Measurements from ENCODE around the gene SPRR2F.

Gene SPRR2F

GRCh38 chr1:153087652-153088051 is 25.7 kb downstream of the SPRR2F start:
- in situ Hi-C loops (cut with HindIII; ENCODE audit: low sequenced_read_pairs): no loop called here
- DNase-seq (ENCODE audit: low read depth): no peak
- no peak overlapping the region for H3K4me3 ChIP-seq (ENCODE audit: low read depth, low read length)
- TF ChIP-seq CTCF (IDR thresholded peaks at IDR 0.05; ENCODE audit: low read depth, low read length, missing control alignments): no peak

- in situ Hi-C loops (cut with HindIII; ENCODE audit: low sequenced_read_pairs): no loop called here
- no peak overlapping the region for H3K4me3 ChIP-seq (ENCODE audit: low read depth, low read length)
- DNase-seq (ENCODE audit: low read depth): no peak
- no peak for TF ChIP-seq CTCF (IDR thresholded peaks at IDR 0.05; ENCODE audit: low read depth, low read length, missing control alignments)
These were observed 31.6 kb downstream of the SPRR2F start for GRCh38 chr1:153081736-153082135.

- in situ Hi-C loops (cut with HindIII; ENCODE audit: low sequenced_read_pairs): no loop called here
- DNase-seq (ENCODE audit: low read depth): no peak
- TF ChIP-seq CTCF (IDR thresholded peaks at IDR 0.05; ENCODE audit: low read depth, low read length, missing control alignments): no peak
- no peak overlapping the region for H3K4me3 ChIP-seq (ENCODE audit: low read depth, low read length)
These were observed 40.2 kb downstream of the SPRR2F start for GRCh38 chr1:153072806-153073726.

GRCh38 chr1:153071511-153071910 is 41.8 kb downstream of the SPRR2F start, which contains the start of gene SPRR2B:
SPRR2B (minus strand) TSS chr1:153071611; CDS start chr1:153070839, 772 bp downstream.
- no peak for TF ChIP-seq CTCF (IDR thresholded peaks at IDR 0.05; ENCODE audit: low read depth, low read length, missing control alignments)
- no peak within 1 kb of the TSS for H3K4me3 ChIP-seq (ENCODE audit: low read depth, low read length)
- in situ Hi-C loops (cut with HindIII; ENCODE audit: low sequenced_read_pairs): no loop called here
- no peak for DNase-seq (ENCODE audit: low read depth)

GRCh38 chr1:153070243-153070642 is 43.1 kb downstream of the SPRR2F start:
- H3K4me3 ChIP-seq (ENCODE audit: low read depth, low read length): no peak overlapping the region
- in situ Hi-C loops (cut with HindIII; ENCODE audit: low sequenced_read_pairs): no loop called here
- no peak for DNase-seq (ENCODE audit: low read depth)
- TF ChIP-seq CTCF (IDR thresholded peaks at IDR 0.05; ENCODE audit: low read depth, low read length, missing control alignments): no peak

Data from astrocyte of the cerebellum (primary cell).